Anterior cingulate cortex (tissue), 58 donors: ENCODE results near the gene PAK4.

Experiments
- DNase-seq, 58 donors: peaks; one replicate each; lab custom pipeline; 2025; lab: John Stamatoyannopoulos, UW

The PAK4 gene

GRCh38 chr19:39160523-39160861, 34.9 kb downstream of the PAK4 start:
- DNase-seq = no peak

- no peak for DNase-seq
Measured at GRCh38 chr19:39160889-39161672, 35.5 kb downstream of the PAK4 start.

GRCh38 chr19:39162441-39163043, 37.0 kb downstream of the PAK4 start:
- no peak for DNase-seq

GRCh38 chr19:39163621-39164020, 38.0 kb downstream of the PAK4 start:
- no peak for DNase-seq

- DNase-seq = no peak
Measured at GRCh38 chr19:39164289-39164688, 38.7 kb downstream of the PAK4 start.

GRCh38 chr19:39165857-39166256, 40.3 kb downstream of the PAK4 start:
- no peak for DNase-seq

GRCh38 chr19:39166571-39167391, 41.2 kb downstream of the PAK4 start:
- DNase-seq = peak in 13 of 58 donors; percentile 3 to 47 (median 14)

- no peak for DNase-seq
Measured at GRCh38 chr19:39167461-39168257, 42.1 kb downstream of the PAK4 start.

GRCh38 chr19:39168258-39169142, 42.9 kb downstream of the PAK4 start:
- DNase-seq = no peak

- DNase-seq = no peak
Measured at GRCh38 chr19:39169143-39169810, 43.7 kb downstream of the PAK4 start.

- peak in 1 of 58 donors; percentile 1 for DNase-seq
Measured at GRCh38 chr19:39170386-39171231, 45.0 kb downstream of the PAK4 start.

- no peak for DNase-seq
Measured at GRCh38 chr19:39171479-39172465, 46.2 kb downstream of the PAK4 start.

- no peak for DNase-seq
Measured at GRCh38 chr19:39172700-39173501, 47.3 kb downstream of the PAK4 start.

- DNase-seq = no peak
Measured at GRCh38 chr19:39173502-39173991, 48.0 kb downstream of the PAK4 start.

- no peak for DNase-seq
Measured at GRCh38 chr19:39174142-39174541, 48.6 kb downstream of the PAK4 start.
